ENCODE measurements around the gene ZBTB4. TPM values are rescaled to one million over a fixed set of nuclear protein-coding genes. Genes with fewer than 3 reads are reported as not detected.
"Not testable (repeated sequence)": the region's sequence is repeated elsewhere in the genome, so short reads cannot be mapped to it uniquely, and the experiment has no call there.

Gene ZBTB4
- total RNA-seq, 1 experiment from 2014 or later: 18.1 TPM

DNA sequence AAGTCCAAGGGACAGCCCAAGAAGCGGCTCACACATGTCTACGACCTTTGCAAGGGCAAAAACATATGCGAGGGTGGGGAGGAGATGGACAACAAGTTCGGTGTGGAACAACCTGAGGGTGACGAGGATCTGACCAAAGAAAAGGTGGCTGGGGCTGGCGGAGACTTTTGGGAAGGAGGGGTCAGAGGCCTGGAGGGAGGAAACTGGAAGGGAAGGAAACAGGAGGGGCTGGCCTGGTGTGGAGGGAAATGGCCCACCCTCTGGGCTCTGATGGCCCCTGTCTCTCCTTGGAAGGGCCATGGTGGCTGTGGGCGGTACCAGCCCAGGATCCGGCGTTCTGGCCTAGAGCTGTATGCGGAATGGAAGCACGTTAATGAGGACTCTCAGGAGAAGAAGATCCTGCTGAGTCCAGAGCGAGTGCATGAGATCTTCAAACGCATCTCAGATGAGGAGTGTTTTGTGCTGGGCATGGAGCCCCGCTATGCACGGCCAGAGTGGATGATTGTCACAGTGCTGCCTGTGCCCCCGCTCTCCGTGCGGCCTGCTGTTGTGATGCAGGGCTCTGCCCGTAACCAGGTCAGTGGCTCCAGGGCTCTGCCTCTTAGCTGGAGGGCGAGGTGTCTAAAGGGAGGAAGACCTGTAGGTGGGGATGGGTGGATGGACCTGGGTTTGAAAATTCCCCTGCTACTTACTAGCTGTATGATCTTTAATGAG, 17.2 kb upstream of the ZBTB4 start:
- DNase-seq (ENCODE audit: low read depth): no peak

DNA sequence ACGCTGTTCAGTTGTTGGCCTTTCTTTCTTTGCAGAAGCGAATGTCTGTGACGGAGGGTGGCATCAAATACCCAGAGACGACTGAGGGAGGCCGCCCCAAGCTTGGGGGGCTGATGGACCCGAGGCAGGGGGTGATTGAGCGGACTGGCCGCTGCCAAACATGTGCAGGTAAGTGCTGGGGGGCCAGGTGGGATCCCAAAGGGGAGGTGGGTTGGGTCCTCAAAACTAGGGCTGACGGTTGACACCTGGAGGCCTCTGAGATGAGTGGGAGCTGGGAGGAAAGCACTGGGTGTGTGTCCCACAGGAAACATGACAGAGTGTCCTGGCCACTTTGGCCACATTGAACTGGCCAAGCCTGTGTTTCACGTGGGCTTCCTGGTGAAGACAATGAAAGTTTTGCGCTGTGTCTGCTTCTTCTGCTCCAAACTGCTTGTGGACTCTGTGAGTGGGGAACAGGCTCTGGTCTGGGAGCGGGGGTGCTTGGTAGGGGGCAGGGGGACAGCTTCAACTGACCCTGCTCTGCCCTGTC, 16.5 kb upstream of the ZBTB4 start:
- DNase-seq (ENCODE audit: low read depth): no peak

DNA sequence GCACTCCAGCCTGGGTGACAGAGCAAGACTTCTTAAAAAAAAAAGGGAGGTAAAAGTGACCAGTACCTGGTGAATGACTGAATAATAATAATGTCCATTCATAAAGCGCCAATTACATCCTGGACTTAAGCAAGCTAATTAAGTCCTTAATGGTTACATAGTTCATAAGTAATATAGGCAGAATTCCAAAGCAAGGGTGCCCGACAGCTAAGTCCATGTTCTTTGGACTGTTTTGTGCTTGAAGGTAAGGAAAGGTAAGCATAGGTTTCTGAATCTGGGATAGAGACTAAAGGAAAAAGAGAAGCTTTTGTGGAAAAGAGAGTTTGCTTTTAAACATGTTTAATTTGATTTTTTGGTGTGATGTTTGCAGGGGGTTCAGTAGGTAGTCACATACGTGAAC, 14.5 kb upstream of the ZBTB4 start:
- DNase-seq (ENCODE audit: low read depth): no peak

DNA sequence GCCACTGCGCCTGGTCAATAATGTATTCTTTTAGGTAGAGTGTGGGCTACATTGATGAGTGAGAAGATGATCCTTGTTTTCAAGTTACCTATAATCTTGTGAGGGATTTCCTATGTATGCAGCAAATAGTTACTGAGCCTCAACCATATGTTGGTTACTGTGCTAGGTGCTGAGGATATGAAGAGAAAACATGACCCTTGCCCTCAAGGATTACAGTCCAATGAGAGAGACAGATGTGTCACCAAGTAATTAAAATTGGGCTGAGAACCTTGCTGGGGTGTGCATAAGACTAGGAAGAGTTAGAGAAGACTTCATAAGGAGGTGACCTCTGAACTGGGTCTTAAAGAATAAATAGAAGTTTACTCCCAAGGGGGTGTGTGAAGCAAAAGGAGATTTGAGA, 12.2 kb upstream of the ZBTB4 start:
- no peak for DNase-seq (ENCODE audit: low read depth)

DNA sequence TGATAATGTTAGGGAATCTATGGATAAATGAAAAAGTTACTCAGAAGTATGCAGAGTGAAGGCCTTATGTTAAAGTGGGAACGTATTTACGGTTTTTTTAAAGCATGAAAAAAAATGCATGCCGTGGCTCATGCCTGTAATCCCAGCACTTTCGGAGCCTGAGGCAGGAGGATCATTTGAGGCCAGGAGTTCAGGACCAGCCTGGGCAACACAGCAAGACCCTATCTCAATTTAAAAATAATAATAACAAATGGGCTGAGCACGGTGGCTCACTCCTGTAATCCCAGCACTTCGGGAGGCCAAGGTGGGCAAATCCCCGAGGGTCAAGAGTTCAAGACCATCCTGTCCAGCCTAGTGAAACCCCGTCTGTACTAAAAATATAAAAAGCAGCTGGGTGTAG, 10.7 kb upstream of the ZBTB4 start:
- DNase-seq (ENCODE audit: low read depth): no peak

DNA sequence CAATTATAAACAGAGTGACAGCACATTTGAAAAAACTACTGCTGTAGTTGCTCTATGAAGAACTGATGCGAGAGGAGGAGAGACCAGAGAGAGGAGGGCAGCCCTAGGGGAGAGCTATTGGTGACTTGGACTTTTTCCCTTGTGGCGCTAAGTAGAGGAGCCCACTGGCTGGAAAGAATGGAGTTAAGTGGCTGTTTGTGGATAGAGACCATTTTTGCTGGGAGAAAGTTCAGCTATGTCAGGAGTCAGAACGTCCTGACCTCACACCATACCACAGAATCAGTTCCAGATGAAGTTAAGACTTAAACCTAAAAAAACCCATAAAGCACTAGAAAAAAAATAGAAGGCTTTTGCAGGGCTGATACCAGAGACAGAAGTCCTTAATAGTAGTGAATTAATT, 6.8 kb upstream of the ZBTB4 start:
- no peak for DNase-seq (ENCODE audit: low read depth)

DNA sequence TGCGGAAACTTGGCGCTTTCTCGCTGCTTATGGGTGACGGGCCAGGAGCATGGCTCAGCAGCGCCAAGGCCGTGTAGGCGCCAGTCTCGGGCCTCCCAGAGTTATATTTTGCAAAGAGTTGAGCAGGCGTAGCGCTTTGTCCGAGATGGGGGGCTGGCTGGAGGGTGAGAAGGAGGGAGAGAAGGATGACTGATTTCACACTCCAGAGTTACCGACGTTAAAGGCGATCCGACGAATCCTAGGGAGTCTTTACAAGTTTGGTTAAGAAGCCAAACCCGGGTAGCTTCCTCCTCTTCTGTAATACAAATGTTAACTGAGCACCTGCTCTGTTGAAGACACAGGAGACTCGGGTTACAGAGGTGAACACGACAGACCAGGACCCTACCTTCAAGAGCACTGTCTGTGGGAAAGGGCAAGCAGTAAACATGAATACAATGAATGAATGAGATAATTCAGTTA, 5.5 kb upstream of the ZBTB4 start:
- DNase-seq (ENCODE audit: low read depth): no peak

DNA sequence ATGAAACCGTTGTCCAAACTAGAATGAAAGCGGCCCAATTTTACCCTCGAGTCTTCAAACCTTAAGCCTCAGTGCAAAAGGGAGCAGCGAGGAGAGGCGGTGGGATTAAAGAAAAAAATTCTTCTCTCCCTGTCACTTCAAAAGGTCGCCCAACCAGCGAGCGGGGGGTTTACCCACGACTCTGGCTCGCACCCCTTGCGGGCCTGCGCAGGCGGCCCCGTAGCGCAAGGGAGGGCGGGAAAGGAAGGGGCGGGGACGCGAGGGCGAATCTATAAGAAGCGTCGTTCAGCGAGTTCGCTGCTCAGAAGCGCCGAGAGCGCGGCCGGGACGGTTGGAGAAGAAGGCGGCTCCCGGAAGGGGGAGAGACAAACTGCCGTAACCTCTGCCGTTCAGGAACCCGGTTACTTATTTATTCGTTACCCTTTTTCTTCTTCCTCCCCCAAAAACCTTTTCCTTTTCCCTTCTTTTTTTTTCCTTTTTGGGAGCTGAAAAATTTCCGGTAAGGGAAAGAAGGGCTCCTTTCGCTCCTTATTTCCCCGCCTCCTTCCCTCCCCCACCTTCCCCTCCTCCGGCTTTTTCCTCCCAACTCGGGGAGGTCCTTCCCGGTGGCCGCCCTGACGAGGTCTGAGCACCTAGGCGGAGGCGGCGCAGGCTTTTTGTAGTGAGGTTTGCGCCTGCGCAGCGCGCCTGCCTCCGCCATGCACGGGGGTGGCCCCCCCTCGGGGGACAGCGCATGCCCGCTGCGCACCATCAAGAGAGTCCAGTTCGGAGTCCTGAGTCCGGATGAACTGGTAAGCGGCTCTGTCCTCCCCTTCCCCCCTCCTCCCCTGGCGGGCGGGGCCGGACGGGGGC, 4.9 kb upstream of the ZBTB4 start, which contains the start of gene POLR2A:
TSS of gene POLR2A (plus strand) at position 300 of the 852 bp plus-strand sequence.
- peak; percentile 98 for DNase-seq (ENCODE audit: low read depth)

DNA sequence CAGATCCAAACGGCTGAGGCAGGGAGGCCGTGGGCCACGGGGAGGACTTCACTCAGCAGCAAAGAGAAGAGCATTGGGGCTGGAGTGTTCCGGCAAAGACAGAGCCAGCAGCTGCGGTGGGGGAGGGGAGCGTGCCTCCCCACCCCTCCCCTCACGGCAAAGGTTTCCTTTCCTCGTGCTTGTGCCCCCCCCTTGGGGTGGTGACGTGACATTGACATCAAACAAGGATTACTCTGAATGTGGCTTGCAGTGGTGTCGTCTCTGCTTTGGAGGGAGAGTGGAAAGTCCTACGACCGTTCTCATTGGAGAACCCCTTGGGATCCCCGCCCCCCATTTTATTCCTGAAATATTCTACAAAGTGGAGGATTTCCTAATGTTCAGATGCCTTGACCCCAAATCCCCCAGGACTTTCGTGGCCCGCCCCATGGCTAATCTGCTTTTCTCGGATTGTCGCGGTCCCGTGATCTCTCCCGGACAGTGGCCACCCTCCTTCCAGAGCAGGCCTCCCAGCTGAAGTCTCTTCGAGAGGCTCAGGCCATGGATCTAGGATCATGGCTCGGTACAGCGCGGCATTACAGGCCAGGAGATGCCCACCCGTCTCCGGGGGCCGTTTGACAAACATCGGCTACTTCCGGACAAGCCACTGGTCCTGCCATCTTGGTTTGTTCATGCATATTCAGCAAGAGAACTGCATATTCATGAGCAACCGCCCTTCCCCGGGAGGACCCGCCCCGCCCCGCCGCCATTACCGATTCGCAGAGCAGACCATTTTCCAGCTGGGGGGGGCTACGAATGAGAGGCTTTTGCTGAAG, 4.0 kb upstream of the ZBTB4 start:
- peak; percentile 84 for DNase-seq (ENCODE audit: low read depth)

DNA sequence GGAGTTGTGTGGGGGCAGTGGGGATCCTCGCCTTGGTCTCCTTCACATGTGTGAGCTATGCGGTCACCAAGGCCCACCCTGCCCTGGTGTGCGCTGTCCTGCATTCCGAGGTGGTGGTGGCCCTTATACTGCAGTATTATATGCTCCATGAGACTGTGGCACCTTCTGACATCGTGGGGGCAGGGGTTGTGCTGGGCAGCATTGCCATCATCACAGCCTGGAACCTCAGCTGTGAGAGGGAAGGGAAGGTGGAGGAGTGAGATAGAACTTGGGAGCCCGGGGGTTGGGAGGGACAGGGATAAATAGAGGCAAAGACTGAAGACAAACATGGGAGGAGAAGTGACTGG, 3.3 kb upstream of the ZBTB4 start:
- not testable (repeated sequence) for DNase-seq (ENCODE audit: low read depth)

DNA sequence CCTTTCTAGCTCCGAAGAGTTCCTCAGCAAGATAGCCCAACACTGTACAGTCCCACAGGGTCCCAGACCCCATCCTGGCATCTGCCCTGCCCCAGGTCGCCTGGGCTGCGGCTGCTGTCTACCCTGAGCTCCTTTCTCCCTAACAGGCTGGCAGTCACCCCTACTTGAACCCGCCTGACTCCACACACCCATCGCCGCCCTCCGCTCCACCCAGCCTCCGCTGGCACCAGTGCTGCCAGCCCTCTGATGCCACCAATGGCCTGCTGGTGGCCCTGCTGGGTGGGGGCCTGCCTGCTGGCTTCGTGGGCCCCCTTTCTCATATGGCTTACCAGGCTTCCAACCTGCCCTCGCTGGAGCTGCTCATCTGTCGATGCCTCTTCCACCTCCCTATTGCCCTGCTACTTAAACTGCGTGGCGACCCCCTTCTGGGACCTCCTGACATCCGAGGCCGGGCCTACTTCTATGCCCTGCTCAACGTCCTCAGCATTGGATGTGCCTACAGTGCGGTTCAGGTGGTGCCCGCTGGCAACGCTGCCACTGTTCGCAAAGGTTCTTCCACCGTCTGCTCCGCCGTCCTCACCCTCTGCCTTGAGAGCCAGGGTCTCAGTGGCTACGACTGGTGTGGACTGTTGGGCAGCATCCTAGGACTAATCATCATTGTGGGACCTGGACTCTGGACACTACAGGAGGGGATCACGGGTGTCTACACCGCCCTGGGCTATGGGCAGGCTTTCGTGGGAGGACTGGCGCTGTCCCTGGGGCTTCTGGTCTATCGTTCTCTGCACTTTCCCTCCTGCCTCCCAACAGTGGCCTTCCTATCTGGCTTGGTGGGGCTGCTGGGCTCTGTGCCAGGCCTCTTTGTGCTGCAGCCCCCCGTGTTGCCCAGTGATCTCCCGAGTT, 2.7 kb upstream of the ZBTB4 start:
- DNase-seq (ENCODE audit: low read depth): not testable (repeated sequence)

DNA sequence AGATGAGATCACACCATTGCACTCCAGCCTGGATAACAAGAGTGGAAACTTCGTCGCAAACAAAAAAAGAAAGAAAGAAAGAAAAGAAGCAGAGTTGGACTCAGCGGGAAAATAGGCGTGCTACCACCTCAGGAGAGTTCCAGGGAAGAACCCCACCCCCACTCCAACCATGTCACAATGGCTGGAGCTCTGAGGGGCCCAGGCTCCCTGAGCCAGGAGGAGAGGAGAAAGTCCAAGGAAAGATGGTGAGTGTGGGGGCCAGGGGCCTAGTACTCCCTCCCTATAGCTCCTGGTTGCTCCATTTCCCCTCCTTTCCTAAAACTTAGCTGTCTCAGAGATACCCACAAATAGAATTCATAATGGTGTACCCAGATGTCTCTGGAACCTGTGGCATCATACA, 1.8 kb upstream of the ZBTB4 start, which contains the start of gene SLC35G6:
TSS of gene SLC35G6 (plus strand) at position 172 of the 400 bp plus-strand sequence. CDS start at position 243, 71 bp downstream.
- DNase-seq (ENCODE audit: low read depth): not testable (repeated sequence)

DNA sequence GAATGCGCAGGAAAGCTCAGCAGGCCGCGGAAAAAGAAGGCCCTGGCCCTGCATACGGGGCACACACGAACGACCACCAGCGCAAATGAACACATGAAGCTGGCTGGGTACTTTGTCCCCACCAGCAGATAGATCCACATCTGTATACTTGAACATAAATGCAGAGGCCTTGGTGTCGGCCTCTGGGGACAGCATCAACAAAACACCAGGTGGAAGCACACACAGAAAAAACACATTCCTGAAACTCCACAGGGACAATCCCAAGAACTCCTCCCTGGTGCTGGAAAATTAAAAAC, 606 bp upstream of the ZBTB4 start:
- DNase-seq (ENCODE audit: low read depth): no peak

DNA sequence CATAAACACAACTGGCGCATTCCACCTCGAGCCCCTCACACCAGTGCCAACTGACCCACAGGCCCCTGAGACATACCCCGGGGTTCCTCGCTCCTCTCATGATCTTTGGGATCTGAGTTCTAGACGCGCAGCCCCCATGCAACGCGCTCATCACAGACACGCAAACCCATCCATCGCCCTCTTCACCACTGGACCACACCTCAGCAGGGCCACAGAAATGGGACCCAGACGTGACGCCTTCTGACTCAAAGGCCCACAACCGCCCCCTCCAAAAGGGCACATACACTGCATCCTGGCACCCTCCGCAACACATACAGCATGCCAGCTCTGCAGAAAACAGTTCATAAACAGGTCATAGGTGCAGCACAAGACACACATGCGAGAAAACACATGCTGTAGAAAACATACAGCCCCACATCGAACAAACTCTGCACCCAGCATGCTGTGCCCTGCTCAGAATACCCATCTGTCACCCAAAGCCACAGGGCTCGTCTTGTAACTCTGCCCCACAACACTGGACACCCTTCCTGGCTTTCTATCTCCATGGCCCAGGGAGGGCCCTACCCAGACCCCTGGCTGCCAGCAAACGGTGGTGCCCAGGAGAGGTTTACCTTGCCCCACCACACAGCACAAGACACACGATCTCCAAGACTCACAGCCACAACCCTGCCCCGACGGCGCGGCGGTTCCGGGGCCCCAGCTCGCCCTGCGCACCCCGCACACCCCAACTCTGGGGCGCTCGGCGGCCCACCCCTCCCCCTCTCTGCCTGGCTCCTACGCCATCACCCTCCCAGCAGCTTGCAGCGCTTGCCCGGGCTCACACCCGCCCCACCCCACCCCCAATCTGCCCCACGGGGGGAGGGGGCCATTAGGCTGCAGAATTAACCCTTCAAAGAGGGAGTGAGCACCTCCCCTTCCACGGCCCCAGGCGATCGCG, 887 bp downstream of the ZBTB4 start:
- no peak for DNase-seq (ENCODE audit: low read depth)

DNA sequence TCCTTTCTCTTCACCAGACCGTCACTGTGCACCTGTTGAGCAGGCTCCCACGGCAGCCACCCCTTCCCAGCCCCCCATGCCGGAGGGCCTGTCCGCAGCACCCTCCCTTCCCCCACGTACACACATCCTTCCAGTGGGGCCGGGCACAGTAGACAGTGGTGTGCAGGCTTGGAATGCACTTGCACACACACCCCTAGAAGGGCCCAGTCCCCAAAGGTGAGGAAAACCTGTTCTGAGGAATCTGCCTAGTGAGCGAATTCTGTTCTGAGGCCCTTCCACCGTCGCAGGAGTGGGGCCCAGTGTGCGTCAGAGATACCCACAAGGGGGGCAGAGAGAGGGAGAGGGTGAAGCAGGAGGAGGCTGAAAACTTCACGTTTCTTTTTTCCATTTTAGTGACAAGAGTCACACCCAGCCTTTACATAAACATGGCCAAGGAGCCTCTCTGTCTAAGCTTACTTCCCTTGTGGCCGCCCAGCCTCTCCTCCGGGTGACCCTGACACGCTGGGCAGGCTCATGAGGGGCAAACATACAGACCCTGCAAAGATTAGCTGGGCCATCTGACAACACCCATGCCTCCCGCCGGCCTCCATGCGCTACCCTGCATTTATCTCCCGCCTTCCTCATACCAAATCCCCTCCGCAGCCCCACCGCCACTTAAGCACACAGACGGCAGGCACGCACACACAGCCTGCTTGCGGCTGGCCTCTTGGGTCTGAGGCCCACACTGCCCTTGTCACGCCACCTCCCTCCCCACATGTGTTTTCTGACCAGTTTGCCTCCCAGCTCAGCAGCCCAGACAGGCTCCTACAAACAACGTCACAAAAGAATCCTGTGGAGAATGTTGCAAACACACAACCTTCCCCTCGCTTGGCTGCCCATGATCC, 1.8 kb downstream of the ZBTB4 start:
- DNase-seq (ENCODE audit: low read depth): no peak

DNA sequence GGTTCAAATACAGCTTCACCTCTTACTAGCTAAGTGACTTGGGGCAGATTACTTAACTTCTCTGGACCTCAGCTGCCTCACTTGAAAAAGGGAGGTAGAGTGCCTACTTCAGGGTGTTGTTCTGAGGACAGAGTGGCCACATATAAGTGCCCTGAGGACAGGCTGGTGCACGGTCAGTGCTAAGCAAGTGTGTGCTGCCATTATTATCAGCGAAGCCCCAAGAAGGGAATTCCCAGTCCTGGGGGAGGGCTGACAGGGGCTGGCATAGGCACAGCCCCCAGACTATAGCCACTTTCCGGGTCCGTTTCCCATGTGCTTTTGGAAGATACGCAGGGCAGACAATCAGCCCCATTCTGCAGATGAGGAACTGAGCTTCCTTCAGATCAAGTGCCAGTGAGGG, 2.5 kb downstream of the ZBTB4 start:
- DNase-seq (ENCODE audit: low read depth): no peak

DNA sequence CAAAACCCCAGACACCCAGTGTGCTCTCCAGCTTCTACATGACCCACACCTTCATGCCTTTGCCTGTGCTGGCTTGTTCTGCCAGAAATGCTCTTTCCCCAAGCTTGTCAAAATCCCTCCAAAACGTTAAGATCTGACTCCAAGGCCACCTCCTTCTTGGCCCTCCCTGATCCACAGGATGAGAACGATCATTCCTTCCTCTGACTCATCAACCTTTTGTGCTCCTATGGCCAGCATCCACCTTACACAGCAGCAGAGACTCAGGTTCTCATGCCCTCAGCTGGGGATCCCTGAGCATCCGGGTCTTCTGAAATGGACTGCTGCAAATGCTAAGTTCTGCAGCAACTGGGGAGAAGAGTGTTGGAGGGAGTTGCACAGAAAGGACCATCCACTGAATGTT, 2.9 kb downstream of the ZBTB4 start:
- DNase-seq (ENCODE audit: low read depth): peak; percentile 78

DNA sequence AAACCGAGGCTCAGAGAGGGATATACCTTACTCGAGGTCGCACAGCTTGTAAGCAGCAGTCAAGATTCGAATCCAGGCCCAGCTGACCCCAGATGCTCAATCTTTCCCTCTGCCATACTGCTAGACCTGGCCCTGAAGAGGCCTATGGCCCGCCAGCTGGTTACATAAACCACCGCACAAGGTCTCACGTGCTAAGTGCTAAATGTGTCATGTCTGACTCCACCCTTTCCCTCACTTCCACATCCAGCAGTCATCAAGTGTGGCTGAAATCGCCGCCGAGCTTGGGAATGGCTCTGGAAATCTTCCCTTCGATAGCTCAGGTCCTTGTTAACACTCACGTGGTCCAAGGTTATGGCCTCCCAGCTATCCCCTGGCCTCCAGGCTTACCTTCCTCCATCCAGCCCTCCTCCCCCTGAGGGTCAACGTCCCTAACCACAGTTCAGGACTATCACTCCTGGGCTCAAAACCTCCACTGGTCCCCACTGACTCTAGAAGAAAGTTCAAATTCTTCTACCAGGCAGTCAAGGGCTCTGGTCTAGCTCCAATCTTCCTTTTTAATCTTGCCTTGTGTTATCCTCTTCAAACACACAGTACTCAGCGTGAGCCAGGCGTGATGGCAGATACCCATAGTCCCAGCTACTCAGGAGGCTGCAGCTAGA, 3.5 kb downstream of the ZBTB4 start:
- DNase-seq (ENCODE audit: low read depth): no peak

Data from HT1080 (cell line).